H1 (cell line): ENCODE data around the gene DNAL4.

Experiments
- CTCF ChIP-seq, 3 experiments: IDR thresholded peaks; 1 replicate in 2 of 3; 2 replicates in 1 of 3; pipeline versions ENCODE4 v1.5.1 to v1.6.1; 2011; ENCODE audit warnings: low read length in 3 of 3, mild to moderate bottlenecking in 3 of 3, inconsistent platforms in 2 of 3, low read depth in 1 of 3, moderate library complexity in 1 of 3; ENCODE audit not compliant: insufficient read depth in 1 of 3; ENCODE audit errors: control extremely low read depth in 1 of 3
- EP300 ChIP-seq, 2 experiments: IDR thresholded peaks; 1 replicate in 1 of 2; 2 replicates in 1 of 2; pipeline ENCODE4 v1.6.1; 2011 to 2012; ENCODE audit warnings: low read depth in 2 of 2, low read length in 2 of 2, mild to moderate bottlenecking in 2 of 2, borderline replicate concordance in 1 of 2, inconsistent platforms in 1 of 2, moderate library complexity in 1 of 2

- TF ChIP-seq EP300 (IDR thresholded peaks at IDR 0.05; ENCODE audit: borderline replicate concordance in 1 of 2, low read depth in 2 of 2, low read length in 2 of 2) (no peak), CTCF (IDR thresholded peaks at IDR 0.05; ENCODE audit: control extremely low read depth in 1 of 3, insufficient read depth in 1 of 3, low read depth in 1 of 3, low read length in 3 of 3) (no peak)
Observed at GRCh38 chr22:38833061-38833460, 39.1 kb upstream of the DNAL4 start.
